ENCODE measurements around the gene KRT81.
"Not testable (repeated sequence)": the region's sequence is repeated elsewhere in the genome, so short reads cannot be mapped to it uniquely, and the experiment has no call there.

KRT81 gene

DNA sequence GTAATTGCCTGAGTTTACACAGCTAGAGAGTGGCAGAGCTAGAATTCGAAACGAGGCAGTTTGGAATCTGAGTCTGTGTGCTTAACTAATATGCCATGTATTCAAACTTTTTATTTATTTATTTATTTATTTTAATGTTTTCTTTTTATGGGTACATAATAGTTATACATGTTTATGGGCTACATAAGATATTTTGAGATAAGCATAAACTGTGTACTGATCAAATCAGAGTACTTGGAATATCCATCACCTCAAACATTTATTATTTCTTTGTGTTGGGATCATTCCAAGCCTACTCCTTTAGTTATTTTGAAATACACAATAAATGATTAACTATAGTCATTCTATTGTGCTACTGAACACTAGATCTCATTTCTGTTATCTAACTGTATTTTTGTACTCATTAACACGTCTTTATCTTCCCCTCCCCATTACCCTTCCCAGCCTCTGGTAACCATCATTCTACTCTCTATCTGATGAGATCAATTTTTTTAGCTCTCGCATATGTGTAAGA is 7.4 kb upstream of the KRT81 start:
- no peak for DNase-seq (ENCODE audit: low read depth in 3 of 3, low spot score in 1 of 3)

DNA sequence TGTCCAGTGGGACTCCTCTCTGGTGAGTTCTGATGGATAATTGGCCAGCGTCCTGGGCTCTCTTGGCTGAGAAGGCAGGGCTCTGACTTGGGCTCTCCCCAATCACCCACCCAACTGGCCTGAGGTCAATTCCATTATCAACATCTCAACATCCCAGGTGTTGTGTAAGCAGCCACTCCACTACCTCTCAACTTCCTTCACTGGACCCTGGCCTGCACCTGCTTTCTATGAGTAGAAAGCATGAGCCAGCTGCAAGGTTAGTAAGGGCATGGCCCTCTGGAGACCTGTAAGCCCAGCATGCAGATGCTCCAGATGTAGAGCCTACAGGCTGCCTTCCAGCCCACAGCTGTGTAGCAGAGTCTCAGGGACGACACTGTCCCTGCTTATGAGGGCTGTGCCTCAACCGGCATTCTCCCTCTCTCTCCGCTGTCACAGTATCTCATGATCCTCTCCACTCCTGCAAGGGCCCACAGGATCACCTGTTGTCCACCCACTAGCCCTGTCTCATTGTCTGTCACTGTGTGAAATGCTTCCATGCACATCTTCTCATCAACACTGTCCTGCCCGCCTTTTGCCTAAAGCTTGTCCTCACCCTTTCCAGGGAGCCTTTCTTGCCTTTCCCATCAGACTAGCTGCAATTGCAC is 5.4 kb upstream of the KRT81 start:
- no peak for DNase-seq (ENCODE audit: low read depth in 3 of 3, low spot score in 1 of 3)

DNA sequence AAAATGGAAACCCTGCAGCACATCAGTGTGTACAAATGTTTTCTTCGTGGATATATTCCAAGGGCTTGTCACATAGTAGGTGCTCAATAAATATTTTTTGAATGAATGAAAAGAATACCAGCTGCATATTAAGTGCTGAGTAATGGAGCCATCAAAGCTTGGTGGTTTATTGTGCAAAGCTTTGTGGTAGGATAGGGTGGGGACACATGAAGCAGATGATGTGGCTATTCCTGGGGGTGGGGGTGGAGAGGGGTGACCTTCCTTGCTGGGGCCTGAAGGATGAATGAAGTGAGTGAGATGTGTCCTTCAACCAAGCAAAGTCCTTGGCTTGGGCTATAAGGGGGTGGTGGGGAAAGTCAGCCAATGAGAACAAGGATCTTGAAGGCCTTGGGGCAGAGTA is 4.3 kb upstream of the KRT81 start:
- DNase-seq (ENCODE audit: low read depth in 3 of 3, low spot score in 1 of 3): no peak

DNA sequence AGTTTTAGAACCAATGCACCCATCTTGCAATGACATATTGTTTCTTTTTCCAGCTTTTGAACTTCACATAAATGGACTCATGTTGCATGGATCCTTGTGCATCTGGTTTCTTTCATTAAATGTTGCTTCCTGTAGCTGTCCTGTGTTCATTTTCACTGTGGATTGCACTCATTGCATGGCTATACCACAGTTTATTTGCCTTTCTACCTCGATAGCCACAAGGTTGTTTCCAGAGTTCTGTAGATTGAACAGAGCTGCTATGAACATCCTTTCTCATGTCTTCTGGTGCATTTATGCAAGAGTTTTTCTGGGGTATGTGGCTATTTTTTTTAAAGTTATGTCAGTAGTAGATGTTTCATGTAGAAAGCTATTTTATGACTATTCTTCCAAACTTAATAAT is 3.5 kb upstream of the KRT81 start:
- DNase-seq (ENCODE audit: low read depth in 3 of 3, low spot score in 1 of 3): no peak

DNA sequence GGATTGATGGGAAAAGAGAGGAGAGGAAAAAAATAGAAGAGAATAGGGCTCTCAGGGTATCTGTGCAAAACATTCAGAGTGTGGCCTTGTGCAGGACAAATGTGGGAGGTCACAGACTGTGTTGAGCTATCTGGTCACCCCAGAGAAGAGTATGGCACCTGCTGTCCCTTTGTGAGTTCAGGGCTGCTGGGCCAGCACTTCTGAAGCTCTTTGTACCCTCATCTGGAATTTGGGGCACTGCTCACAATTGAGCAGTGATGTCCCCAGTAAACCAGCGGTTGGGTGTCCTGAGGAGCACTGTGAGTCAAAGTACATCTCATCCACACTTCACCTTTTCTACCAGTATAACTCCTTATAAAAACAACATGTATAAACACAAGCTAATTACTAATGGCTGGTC is 2.6 kb upstream of the KRT81 start:
- no peak for DNase-seq (ENCODE audit: low read depth in 3 of 3, low spot score in 1 of 3)

DNA sequence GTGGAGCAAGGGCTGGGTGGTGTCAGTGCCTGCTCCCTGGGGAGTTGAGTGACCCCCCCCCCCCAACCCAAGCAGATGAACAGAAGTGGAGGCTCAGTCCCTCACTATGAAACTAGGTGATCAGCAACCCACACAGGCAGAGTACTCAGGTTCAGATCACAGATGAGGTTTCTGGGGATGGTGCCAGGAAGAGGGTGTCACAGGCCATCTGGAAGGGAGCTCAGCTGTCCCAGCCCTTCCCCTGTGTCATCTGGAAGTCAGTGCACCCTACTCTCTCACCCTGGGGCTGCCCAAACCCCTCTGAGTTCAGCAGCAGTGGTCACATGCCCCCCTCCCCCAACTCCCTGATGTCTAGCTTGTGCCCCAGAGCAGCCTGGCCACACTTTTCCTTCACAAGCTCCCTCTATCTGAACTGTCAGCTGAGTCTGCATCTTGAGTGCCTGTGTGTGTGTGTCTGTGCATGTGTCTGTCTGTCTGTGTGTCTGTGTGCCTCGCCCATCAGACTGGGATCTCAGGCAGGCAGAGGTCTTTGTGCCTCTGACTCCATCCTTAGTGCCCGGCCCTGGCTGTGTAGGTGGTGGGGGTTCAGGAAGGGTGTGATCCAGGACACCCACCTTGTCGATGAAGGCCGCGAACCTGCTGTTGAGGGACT is 725 bp downstream of the KRT81 start:
- not testable (repeated sequence) for DNase-seq (ENCODE audit: low read depth in 3 of 3, low spot score in 1 of 3)

DNA sequence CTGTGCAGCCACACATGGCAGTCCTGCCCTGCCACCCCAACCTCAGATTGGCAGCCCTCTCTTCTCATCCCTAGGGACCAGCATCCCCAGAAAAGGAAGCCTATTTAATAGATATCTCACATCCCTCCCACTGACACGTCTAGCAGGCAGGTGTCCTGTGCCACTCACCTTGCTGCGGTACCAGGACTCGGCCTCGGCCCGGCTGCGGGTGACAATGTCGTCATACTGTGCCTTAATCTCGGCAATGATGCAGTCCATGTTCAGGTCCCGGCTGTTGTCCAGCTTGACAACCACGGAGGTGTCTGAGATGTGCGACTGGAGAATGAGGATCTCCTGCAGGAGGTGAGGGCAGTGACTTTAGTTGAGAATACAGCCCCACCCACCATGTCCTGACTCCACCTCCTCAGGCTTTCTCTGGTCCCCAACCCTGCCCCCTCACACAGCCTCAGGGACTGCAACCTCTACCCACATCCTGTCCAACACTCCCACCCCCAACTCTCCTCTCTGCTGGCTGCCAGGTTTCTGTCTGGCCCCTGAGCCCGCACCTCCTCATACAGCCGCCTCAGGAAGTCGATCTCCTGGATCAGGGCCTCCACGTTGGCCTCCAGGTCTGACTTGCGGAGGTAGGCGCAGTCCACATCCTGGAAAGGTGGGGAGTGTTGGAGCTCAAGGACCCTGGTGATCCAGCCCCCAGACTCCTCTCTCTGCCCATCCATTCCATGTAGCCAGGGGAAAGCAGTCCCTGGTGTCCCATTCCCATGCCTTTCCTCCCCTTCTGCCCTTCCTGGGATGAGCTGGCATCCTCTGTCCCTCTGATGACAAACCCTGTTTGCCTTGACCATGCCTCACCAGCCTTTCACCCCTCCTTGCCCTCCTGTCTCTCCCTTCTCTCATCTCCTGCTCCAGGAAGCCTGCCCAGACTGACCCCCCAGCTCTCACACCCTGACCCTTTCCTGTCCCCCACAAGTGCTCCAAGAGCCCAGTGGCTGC is 3.2 kb downstream of the KRT81 start:
- DNase-seq (ENCODE audit: low read depth in 3 of 3, low spot score in 1 of 3): not testable (repeated sequence)

DNA sequence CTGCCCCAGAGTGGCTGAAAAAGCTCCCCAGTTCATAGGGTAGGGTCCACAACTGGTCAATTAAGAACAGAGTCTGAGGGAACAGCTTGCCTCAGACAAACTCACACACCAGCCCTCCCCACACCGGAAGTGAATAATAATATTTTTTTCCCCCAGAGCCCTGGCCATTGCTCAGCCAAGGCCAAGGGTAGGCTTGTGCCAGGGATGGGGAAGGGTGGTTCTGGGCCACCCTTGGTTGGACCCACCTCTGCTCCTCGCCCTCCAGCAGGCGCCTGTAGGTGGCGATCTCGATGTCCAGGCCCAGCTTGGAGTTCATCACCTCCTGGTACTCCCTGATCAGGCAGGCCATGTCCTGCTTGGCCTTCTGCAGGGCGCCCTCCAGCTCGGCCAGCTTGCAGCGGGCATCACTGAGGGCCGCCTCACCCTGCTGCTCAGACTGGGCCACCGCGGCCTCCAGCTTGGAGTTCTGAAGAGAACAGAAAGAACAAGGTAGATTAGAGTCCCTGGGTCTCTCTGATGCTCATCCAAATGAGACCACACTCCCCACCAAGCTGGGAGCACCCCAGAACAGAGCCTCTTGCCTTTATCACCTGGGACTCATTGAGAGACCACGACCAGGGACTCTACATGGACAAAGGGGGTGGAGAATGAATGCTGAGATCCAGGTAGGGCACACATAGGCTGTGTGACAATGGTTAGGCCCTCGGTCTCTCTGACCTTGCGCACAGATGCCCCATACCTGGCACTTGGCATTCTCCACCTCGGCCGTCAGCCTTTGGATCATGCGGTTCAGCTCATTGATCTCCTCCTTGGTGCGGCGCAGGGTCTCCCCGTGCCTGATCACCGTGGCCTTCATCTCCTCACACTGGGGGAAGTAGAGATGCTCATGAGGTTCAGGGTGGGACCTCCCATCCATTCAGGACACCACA is 4.2 kb downstream of the KRT81 start:
- DNase-seq (ENCODE audit: low read depth in 3 of 3, low spot score in 1 of 3): not testable (repeated sequence)

DNA sequence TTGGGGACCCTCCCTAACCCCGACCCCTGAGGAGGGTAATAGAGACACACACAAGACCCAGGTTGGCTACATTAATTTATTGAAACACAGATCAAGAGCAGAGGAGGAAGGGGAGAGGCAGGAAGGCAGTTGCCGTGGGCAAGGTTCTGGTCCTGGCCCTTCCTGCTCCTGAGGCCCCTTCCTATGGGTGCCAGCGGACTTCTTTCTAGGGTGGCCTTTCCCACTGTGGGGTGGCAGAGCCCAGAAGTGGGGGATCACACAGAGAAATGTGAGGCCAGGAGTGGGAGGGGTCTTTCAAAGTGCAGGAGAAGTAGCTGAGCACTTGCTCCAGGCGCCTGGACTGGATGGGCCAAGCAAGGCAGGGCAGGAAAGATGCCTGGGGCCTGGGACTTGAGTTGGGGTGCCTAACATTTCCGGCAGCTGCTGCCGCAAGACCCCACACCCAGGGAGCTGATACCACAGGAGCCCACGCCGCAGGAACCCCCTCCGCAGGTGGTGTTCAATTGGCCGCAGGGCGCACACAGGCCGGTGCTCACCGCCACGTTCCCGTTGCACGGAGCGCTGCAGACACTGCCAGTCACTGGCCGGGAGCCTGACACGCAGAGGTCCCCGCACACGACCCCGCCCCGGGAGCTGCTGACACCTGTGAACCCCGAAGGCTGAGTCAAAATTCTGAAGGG is 5.3 kb downstream of the KRT81 start:
- DNase-seq (ENCODE audit: low read depth in 3 of 3, low spot score in 1 of 3): no peak

DNA sequence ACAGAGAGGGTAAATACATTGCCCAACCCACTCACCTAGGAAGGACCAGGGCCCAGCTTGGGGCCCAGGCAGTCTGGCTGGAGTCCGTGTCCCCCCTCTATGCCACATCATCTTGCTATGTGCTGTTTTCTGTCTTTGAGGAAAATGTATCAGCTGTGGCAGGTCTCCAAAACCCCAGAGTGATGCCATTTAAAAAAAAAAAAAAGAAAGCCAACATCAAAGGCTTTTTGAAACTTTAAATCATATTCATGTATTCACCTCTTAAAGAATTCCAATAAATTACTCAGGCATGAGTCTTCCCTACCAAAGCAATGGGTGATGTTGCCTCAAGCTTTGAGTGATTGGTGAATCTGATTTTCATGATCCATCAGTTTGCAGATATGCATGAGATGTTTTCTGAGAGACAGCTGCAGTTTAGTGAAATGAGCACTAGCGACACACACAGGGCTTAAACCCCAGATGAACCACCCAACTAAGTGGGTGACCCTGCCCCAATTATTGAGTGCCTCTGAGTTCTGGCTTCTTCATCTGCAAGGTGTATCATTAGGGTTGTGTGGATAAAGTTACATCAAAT is 6.1 kb downstream of the KRT81 start:
- DNase-seq (ENCODE audit: low read depth in 3 of 3, low spot score in 1 of 3): no peak

DNA sequence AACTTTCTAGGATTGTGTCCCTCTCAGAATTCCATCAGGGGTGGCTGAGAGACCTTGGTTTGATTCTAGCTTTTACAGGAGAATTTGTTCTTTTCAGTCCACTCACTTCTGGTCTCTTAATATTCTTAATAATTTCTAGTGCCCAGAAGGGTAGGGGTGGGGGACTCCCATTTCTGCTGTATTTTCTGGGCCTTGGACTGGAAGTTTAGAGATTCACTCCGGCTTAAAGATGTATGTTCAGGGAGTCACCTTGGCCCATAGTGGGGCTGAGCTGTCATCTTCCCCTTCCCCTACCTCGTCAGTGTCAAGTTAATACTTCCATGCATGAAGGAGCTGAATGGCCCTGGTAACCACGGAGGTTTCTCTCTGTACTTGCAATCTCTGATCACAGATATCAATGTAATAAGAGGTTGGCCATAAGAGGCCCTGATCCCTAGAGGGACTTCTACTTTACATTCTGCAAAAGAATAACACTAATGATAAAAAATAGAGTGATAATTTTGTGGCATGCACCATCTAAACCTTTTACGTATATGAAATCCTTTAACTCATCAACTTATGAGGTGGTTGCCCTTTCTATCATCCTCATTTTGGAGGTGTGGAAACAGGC is 6.7 kb downstream of the KRT81 start:
- DNase-seq (ENCODE audit: low read depth in 3 of 3, low spot score in 1 of 3): no peak

DNA sequence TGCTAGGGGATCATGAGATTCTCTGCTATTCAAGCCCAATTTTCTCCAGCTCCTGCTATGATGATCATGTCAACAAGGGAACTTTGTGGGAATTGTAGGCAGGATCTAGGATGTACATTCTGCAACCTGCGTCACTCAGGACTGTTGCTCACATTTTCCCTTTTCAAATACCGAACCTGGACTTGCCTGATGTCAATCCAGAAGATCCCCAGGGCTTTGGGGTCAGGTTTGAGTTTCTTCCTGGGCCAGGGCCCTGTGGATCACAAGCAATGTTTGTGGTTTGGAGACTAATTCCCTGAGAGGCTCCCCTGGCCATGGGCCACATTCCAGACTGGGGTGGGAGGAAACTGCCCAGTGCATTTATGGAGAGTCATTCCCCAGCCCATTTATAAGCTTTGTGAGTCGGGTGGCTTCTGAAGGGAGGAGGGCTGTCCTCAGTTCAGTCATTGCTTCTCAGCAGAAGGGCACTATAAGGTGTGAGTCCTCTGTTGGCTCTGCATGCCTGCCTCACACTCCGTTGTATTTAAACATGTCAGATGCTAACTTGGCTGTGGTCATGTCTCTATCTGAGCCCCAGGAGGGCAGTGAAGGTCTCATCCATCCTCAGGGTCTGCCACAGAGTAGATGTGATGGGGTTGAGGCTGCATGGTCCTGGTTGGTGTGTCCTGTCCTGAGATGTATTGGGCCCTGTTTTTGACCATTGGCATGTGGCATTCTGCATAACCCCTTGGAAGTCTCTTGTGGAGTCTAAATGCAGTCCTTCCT is 10.4 kb downstream of the KRT81 start:
- no peak for DNase-seq (ENCODE audit: low read depth in 3 of 3, low spot score in 1 of 3)

DNA sequence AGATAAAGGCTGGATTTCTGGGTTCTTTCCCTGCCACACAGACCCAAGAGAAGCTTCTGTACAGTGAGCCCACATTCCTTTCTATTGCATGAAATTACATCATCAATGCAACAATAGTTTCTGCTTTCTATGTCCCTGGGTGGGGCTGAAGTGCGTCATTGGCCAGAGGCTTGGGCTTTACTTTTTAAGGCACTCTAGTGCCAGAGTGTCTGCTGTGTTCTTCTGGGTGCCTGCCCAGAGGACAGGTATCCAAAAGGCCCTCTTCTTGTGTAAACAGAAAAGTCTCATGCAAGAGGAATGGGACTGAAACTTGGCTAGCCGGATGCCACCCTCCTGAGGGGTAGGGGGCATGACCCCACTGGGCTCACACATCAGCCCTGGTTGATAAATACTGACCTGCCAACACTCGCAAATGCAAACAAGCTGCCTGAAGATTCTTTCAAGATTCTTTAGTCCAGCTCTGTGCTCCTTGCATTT is 11.0 kb downstream of the KRT81 start:
- DNase-seq (ENCODE audit: low read depth in 3 of 3, low spot score in 1 of 3): no peak

DNA sequence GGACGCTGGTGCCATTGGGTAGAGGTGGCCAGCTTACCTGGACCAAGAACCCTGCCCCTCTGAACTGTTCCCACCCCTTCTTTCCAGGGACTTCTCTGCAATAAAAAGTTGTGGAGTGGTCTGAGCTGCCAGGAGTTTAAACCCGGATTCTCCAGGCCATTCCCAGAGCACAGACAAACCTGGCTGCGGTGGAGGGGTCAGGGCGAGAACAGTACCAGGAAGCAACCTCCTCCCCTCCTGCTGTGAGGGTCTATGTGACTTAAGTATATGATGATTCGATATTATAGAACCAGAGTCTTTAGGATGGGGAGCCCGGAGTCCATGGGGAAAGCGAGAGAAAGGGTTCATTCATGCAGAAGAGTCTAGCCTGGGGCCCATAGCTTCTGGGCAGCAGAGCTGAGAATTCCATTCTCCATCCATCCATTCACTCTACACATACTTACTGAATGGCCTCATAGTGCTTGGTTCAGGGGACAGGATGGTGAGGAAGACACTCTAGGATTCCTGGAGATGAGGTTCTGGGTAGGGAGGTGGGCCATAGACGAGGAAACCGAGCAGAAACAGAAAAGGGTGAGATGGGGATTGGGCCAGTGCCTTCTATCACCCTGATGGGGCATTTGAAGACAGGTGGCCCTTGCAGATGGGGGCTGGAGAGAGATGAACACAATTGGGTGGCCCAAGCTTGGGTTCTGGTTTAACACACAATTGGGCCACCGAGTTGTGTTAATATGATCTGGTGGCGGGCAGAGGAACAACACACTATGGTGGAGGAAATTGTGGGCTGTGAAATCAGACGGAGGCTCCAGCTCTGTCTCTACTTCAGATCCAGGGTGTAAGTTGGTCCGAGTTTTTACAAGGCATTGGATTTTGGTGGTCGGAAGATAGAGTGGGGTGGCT is 11.7 kb downstream of the KRT81 start:
- DNase-seq (ENCODE audit: low read depth in 3 of 3, low spot score in 1 of 3): no peak

DNA sequence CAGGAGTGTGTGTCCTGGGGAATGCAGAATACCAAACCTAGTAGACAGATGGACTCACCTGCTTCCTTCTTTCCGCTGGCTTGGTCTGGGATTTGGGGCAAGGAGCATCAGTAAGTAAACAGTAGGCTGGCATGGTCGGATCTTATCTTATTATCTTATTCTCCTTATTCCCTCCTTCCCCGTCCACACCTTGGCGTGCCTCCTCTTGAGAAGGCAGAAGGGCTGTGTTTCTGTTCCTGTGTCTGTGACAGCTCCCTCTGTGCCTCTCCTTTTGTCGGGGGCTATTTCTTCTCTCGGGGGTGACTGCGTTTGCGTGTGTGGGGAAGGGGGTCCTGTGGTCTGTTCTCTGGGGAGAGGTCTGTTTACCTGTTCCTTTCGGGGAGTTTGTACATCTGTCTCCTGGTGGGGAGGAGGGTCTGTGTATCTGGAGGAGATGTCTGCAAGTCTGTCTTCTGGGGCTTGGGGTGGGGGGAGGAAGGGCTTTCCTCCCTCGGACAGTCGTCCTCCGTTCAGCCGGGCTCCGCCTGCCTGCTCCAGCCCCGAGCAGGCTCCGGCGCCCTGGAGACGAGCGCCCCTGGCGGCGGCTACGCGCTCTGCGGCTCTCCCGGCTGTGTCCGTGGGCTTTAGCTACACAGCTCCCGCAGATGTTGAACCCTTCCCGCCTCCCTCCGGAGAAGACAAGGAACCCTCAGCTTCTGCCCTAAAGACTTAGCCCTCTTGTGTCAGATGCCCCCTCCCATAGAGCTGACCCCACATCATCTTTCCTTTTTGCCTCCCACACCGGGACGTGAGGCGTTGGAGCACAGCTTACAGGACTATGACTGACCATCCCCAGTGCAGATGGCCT is 12.5 kb downstream of the KRT81 start:
- peak; percentile 26 to 72 (median 40) for DNase-seq (ENCODE audit: low read depth in 3 of 3, low spot score in 1 of 3)

DNA sequence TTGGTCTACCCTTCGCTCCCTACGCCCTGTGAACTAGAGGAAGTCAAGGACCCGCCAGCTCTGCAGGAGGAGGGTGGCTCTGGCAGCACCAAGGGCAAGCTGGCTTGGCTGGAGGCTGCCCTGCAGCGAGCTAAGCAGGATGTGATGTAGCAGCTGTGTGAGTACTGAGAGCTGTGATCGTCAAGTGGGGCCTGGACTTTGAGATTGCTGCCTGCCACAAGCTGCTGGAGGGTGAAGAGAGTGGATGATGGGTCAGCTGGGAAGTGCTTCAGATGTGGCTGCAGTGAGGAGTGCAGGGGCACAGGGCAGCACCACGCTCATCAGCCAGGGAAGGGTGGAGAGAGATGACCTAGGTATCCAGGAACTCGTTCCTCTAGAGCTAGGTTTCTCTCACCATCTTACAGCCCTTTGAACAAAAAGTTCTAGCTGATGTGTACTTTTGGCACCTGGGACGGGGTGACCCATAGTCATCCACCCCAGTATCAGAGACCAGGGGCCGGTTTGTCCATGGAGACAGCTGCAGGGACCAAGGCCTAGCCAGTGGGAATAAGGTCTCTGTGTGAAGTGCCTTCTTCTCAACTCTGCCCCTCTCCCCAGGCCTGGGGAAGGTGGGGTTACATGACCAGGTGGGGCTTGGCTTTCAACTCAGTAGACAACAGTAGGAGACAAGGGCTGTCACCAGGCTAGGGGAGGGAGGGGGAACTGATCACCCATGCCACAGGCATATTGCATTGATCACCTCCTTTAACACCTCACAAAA is 13.7 kb downstream of the KRT81 start:
- no peak for DNase-seq (ENCODE audit: low read depth in 3 of 3, low spot score in 1 of 3)
